Inflammatory macrophage treated with lipopolysaccharide for 4 hours (primary cell): Measurements from ENCODE around the gene SERPINB6.
A peak's percentile ranks its signal among the peaks of the same experiment; 100 is the strongest.
"Not testable (repeated sequence)": the region's sequence is repeated elsewhere in the genome, so short reads cannot be mapped to it uniquely, and the experiment has no call there.

Experiments used
- DNase-seq: peaks from one replicate; pipeline ENCODE4 v3.0.0-alpha.2; 2020

The SERPINB6 gene

DNA sequence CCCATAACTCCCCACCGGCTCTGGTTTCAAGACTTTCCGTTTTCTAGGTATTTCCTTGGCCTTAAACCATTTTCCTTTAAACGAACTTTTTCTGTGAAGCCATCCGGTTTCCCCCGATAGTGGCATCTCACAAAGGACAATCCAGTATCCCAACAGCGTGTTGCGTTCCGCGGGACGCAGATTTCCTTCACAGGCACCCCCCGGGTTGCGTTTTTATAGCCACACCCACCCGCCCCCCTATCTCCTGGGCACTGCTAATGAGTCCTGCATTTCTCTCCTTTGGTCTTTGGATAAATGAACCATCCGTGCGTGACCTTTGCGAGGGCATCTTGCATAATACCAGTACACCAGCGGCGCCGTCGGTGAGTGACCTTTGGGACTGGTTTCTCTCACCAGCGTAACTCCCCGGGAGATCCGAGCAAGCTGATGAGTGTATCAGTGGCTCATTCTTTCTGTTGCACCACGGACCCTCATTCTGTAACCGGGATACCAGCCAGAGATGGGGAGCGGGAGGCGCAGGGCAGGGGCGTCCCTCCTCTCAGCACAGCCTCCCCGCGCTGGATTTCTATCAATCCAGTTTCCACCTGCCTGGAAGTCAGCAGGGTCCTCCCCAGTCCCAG is 27.7 kb upstream of the SERPINB6 start:
- peak; percentile 94 for DNase-seq

DNA sequence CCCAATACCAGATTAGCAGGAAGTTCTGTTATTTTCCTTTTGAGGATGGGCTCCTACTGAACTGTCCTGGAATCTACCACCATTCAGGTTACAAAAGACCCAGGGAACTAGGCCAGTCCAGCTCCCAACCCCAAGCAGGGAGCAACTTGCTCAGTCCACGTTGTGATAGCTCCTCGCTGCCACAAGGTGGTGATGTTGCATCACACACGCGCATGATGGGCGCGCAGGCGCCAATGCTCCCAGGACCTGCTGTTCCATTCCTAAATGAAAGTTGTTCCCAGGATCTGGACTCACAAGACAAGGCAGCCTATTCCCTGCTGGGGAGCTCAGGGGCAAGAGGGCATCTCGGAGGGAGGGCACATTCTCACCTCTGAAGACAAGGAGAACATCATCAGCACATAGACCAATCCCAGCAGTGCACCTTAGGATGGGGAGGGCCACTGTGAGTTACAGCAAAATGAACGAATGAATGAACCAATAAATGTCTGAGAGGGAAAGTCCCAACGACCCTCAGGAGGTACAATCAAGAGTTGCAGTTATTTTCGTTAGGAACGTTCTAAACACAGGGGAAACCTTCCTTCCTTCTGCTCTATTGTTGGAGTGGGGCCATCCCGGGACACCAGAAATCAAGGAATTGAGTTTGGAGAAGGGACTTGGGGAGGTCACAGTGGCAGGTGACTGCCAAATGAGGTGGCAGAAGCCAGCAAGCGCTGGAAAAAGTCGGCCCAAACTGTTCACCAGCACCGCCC is 27.1 kb upstream of the SERPINB6 start:
- DNase-seq: not testable (repeated sequence)

GRCh38 chr6:2993755-2994317 is 22.5 kb upstream of the SERPINB6 start:
- DNase-seq: no peak

- DNase-seq: no peak
These were observed 21.1 kb upstream of the SERPINB6 start for GRCh38 chr6:2992330-2992979.

DNA sequence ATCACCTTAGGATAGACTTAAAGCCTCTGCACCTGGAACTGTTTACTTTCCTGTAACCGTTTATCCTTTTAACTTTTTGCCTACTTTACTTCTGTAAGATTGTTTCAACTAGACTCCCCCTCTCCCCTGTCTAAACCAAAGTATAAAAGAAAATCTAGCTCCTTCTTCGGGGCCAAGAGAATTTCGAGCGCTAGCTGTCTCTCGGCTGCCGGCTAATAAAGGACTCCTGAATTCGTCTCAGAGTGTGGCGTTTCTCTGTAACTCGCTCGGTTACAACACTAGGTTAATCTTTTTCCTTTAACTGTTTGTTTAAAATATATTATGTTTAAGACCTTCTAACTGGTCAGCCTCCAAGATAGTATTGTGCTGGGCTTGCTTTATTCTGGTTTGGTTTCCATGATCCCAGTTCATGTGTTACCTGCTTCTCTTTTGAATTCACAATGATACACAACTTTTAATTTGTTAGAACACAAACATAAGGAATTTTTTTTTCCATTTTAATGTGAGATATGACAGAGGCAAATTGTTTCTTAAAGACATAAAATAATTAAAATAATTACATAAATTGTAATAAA is 19.7 kb upstream of the SERPINB6 start:
- no peak for DNase-seq

GRCh38 chr6:2990248-2990931 is 19.0 kb upstream of the SERPINB6 start:
- DNase-seq: peak; percentile 53

DNA sequence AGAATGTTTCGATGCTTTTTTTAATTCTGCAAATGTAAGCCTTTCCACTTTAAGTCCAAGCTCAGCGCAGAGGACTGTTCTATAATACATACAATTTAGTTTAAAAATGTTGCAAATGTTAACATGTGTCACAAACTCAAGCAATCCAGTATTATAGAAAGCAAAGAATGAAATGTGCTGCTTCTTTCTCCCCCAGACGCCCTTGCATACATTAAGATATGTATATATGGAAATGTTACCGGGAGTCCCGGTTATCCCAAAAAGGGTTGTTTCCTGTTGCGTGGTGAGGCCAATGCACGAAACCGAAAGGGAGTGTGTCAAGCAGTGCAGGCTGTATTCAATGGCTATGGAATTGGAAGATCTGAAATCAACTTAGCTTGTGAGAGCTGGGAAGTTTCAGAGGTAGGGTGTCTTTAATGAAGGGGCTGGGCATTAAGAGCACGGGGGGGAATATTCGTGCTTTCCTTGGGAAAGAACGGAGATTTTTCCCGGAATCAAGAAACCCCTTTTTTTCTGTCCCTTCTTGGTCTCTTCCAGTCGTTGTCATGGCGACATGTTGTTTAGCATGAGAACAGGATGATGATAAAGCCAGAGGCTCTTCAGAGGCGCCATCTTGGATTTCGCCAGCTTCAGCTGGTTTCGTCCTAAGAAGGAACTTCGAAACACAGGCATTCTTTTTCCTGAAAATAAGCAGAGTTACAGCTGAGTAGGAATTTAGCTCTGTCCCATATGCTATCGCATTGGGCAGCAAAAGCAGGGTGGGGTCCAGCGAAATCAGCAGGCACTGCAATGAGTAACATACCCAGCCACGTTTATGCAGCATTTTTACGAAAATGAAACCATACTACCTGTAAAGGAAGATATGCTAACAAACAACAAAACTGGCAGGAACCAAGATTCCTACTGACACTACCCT is 18.2 kb upstream of the SERPINB6 start:
- DNase-seq: peak; percentile 95

- DNase-seq: peak; percentile 91
These were observed 17.3 kb upstream of the SERPINB6 start for GRCh38 chr6:2988426-2989331.

GRCh38 chr6:2988094-2988425 is 16.7 kb upstream of the SERPINB6 start:
- DNase-seq: no peak

DNA sequence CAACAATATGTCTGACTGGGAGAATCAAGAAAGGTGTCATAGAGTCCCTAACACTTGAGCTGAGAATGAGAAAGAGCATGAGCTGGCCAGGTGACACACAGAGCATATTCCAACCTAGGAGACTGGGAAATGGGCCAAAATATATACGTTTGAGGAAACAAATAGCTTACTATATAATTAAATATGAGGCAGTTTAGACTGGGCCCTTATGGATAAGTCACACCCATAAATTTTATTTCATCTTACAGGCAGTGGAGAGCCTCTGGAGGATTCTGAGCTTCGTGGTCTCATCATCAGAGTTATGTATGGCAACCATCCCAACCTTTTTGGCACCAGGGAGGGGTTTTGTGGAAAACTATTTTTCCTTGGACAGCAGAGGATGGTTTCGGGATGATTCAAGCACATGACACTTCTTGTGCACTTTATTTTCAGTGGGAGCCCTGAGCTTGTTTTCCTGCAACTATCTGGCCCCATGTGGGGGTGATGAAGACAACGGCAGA is 15.4 kb upstream of the SERPINB6 start:
- no peak for DNase-seq

- DNase-seq: no peak
These were observed 13.5 kb upstream of the SERPINB6 start for GRCh38 chr6:2984738-2985406.

DNA sequence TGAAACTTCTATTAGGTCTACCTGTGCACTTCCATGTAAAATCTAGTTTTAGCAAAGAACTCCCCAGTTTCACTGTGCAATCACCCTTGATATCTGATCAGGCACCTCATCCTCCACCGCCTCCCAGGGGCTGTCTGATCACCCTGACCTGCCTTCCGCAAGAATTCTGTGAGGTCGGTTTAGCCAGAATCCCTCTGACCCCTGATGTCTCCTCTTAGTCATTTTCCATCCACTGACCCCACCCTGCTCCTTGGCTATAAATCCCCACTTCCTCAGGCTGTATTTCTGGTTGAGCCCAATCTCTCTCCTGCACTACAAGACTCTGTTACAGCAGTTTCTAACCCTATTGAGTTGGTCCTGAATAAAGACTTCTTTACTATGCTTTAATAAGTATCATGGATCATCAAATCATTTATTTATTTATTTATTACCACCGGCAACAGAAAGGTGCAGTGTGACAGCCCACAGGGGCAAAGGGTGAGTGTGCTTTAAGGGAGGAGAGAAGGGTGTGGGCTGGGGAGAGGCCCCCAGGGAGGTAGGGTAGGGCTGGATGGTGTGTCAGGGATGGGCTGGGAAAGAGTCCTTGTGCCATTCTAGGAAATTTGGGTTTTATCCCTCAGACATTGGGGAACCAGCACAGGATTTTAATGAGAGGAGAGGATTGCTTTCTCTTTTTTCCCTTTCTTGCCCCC is 11.2 kb upstream of the SERPINB6 start:
- peak; percentile 58 for DNase-seq

DNA sequence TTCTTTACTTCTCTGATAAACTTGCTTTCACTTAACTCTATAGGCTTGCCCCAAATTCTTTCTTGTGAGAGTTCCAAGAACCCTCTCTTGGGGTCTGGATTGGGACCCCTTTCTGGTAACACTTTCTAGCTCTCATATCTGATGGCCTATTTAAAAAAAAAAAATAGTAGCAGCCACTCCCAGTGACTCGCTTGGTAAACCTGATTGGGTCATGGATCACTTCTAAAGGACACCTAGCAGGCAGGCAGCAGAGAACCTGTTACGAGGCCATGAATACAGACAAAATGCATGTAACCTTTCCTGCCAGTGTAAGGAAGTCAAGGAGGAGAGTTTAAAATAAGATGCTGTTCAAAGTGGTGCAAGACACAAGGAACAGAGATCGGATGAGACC is 9.1 kb upstream of the SERPINB6 start:
- DNase-seq: no peak

GRCh38 chr6:2979819-2980464 is 8.6 kb upstream of the SERPINB6 start:
- no peak for DNase-seq

- no peak for DNase-seq
These were observed 7.6 kb upstream of the SERPINB6 start for GRCh38 chr6:2978923-2979322.

DNA sequence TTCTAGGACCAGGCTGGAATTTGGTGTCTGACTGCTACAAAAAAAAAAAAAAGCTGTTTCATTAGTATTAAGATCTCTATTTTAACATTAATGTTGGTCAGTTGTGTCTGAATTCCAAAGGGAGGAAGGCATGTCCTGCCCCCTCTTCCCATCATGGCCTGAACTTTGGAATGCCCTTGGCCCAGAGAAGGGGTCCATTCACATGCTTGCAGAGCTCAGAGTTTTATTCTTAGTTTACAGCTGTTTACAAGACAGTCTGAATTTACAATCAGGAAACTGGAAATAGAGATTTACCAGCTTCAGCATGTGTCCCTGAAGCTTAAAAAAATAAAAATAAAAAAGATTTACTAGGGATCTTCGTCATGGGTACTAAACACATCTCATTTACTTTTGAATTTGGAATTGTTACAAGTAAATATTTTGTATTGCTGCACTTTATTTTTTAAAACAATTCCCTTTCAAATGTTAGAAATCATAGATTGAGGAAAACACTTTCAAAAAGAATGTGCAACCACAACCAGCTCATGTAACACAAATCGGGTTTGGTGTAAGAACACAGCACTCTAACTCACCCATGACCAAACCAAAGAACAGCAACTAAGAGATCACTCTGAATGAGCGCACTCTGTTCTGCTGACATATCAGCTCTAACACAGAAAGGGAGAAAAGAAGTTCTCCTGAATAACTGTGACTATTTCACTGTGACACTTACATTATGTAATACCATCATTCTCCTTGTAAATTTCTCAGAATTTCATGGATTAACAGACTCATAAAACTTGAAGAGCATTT is 6.6 kb upstream of the SERPINB6 start:
- DNase-seq: no peak

GRCh38 chr6:2977290-2977689 is 5.9 kb upstream of the SERPINB6 start:
- no peak for DNase-seq

DNA sequence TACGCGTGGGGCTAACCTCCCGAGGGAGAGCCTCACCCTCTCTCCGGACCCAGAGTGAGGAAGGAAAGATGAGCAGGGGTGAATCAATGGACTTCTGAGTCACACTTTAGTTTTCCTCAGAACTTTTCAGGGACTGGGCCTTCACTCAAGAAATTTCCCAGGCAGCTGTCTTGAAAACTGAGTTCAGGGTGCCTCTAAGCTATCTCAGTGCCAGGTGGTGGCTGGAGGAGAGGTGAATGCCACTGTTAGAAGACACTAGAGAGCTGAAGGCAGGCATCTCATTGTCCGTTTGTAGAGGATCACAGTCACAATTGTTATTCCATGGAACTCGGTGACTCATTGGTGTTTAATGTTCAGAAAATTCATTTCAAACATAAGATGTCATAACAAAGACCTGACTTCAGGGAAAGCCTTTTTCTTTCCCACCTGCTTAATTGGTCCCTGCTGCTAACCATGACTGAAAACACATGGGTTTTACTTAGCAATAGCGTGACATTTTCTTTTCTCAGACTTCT is 5.3 kb upstream of the SERPINB6 start:
- DNase-seq: no peak
